HepG2 (cell line): ENCODE measurements around the gene ZNF446. TPM values are rescaled to one million over a fixed set of nuclear protein-coding genes. Genes with fewer than 3 reads are reported as not detected.
A peak's percentile ranks its signal among the peaks of the same experiment; 100 is the strongest.

Experiments used
- CBX5 ChIP-seq: sonication (generic); formaldehyde crosslinking; IDR thresholded peaks from 2 replicates; pipeline ENCODE4 v1.4.0; 2020; ENCODE audit warnings: missing genetic modification reagents, borderline replicate concordance
- CENPT ChIP-seq: sonication (generic); formaldehyde crosslinking; IDR thresholded peaks from 2 replicates; pipeline ENCODE4 v1.8.0; 2022; ENCODE audit warnings: low read depth, mild to moderate bottlenecking, moderate library complexity, missing genetic modification reagents
- DZIP1 ChIP-seq: sonication (generic); formaldehyde crosslinking; IDR thresholded peaks from 2 replicates; pipeline ENCODE4 v1.5.0; 2020; ENCODE audit warnings: mild to moderate bottlenecking, missing genetic modification reagents
- FOXO1 ChIP-seq: sonication (generic); formaldehyde crosslinking; IDR thresholded peaks from 2 replicates; pipeline ENCODE4 v1.4.0; 2020; ENCODE audit warnings: missing genetic modification reagents
- GMEB2 ChIP-seq: IDR thresholded peaks from 2 replicates; pipeline ENCODE4 v1.6.1; 2016; ENCODE audit warnings: missing biosample characterization, missing genetic modification reagents, low read depth
- HIC2 ChIP-seq: sonication (generic); formaldehyde crosslinking; IDR thresholded peaks from 2 replicates; pipeline ENCODE4 v1.9.0; 2022; ENCODE audit warnings: low read depth, missing genetic modification reagents
- HOXA5 ChIP-seq: sonication (generic); formaldehyde crosslinking; IDR thresholded peaks from 2 replicates; pipeline ENCODE4 v1.4.0; 2020; ENCODE audit warnings: missing genetic modification reagents
- ISL2 ChIP-seq: sonication (generic); formaldehyde crosslinking; IDR thresholded peaks from 2 replicates; pipeline ENCODE4 v1.5.0; 2020; ENCODE audit warnings: missing genetic modification reagents
- KDM2A ChIP-seq: sonication (generic); formaldehyde crosslinking; IDR thresholded peaks from 2 replicates; pipeline ENCODE4 v1.4.0; 2020; ENCODE audit warnings: low read depth, missing genetic modification reagents, borderline replicate concordance
- MAX ChIP-seq: IDR thresholded peaks from 2 replicates; pipeline ENCODE4 v1.6.1; 2012; ENCODE audit warnings: inconsistent platforms
- NBN ChIP-seq: fragments of 450-650 bp; conservative IDR thresholded peaks from 2 replicates; pipeline ENCODE4 v1.6.1; 2017
- NFKBIZ ChIP-seq: IDR thresholded peaks from 2 replicates; pipeline ENCODE4 v1.6.1; 2018; ENCODE audit warnings: missing genetic modification reagents, missing compliant biosample characterization
- TARDBP ChIP-seq: sonication (generic); formaldehyde crosslinking; IDR thresholded peaks from 2 replicates; pipeline ENCODE4 v1.8.0; 2022; ENCODE audit warnings: mild to moderate bottlenecking, missing genetic modification reagents
- ZBED4 ChIP-seq: sonication (generic); formaldehyde crosslinking; IDR thresholded peaks from 2 replicates; pipeline ENCODE4 v1.4.0; 2020; ENCODE audit warnings: missing genetic modification reagents, borderline replicate concordance
- ZBTB37 ChIP-seq: sonication (generic); formaldehyde crosslinking; IDR thresholded peaks from 2 replicates; pipeline ENCODE4 v1.4.0; 2020; ENCODE audit warnings: mild to moderate bottlenecking, missing genetic modification reagents
- ZNF484 ChIP-seq: sonication (generic); formaldehyde crosslinking; IDR thresholded peaks from 2 replicates; pipeline ENCODE4 v1.5.1; 2020; ENCODE audit warnings: mild to moderate bottlenecking, low read depth, missing genetic modification reagents, borderline replicate concordance
- ZNF709 ChIP-seq: sonication (generic); formaldehyde crosslinking; IDR thresholded peaks from 2 replicates; pipeline ENCODE4 v1.5.0; 2020; ENCODE audit warnings: mild to moderate bottlenecking, missing genetic modification reagents
- polyA plus RNA-seq, 8 experiments: library from polyadenylated mRNA; depleted of rRNA in 3 of 8; stranded (reverse) in 7 of 8; unstranded in 1 of 8; fragments of >200 nt; fragmentation: Illumina TruSeq in 4 of 8; extraction: Trizol in 4 of 8; gene quantifications; 2 replicates each; pipeline versions ENCODE4 v1.2.1 to v1.2.3, GENCODE V29; 2011 to 2016; ENCODE audit warnings: low read depth in 4 of 8, missing spikeins in 1 of 8, mixed read lengths in 1 of 8; ENCODE audit not compliant: insufficient read depth in 1 of 8
- total RNA-seq, 5 experiments: library from RNA; depleted of rRNA; stranded (reverse); fragments of >200 nt; fragmentation: Illumina TruSeq; extraction: Trizol; gene quantifications; 2 replicates each; pipeline ENCODE4 v1.2.3, GENCODE V29; 2016; ENCODE audit warnings: low read depth in 1 of 5

Gene ZNF446
- total and polyA plus RNA-seq, 2 of the 13 experiments (the other 11 are each of a cell fraction or from before 2014, with no cell fraction given): 3.0 to 3.6 TPM

- TF ChIP-seq DZIP1 (CRISPR knock-in tag): 0 out of 2 replicates have a peak, but pooled peaks have one; percentile 84
- no peak for TF ChIP-seq NBN
- TF ChIP-seq KDM2A (CRISPR knock-in tag): peak; percentile 100
- no peak for TF ChIP-seq FOXO1 (CRISPR knock-in tag)
- no peak; the same call in 1 of the 2 replicates for TF ChIP-seq MAX
- no peak for TF ChIP-seq ZNF484
- TF ChIP-seq HOXA5: no peak; the same call in 1 of the 2 replicates
- TF ChIP-seq NFKBIZ (CRISPR knock-in tag): no peak
- TF ChIP-seq ZNF709 (CRISPR knock-in tag): peak; percentile 68
- no peak for TF ChIP-seq TARDBP (CRISPR knock-in tag)
- peak; percentile 76 for TF ChIP-seq GMEB2 (CRISPR knock-in tag)
- no peak for TF ChIP-seq HIC2 (CRISPR knock-in tag)
- TF ChIP-seq ISL2 (CRISPR knock-in tag): peak; percentile 59
- TF ChIP-seq ZBTB37 (CRISPR knock-in tag): no peak
- peak; percentile 8; the same call in 1 of the 2 replicates for TF ChIP-seq CBX5 (CRISPR knock-in tag)
- no peak; the same call in 1 of the 2 replicates for TF ChIP-seq ZBED4
- no peak for TF ChIP-seq CENPT (CRISPR knock-in tag)
Measured at GRCh38 chr19:58475714-58476497, at the start of gene ZNF446 (continued).
